Fibroblast of the conjunctiva (primary cell): Measurements from ENCODE around the gene ABR.
"Not testable (repeated sequence)": the region's sequence is repeated elsewhere in the genome, so short reads cannot be mapped to it uniquely, and the experiment has no call there.

ENCODE experiments used
- DNase-seq: peaks from one replicate; pipeline ENCODE4 v3.0.0-alpha.2; 2010; ENCODE audit warnings: low read depth

ABR gene

DNA sequence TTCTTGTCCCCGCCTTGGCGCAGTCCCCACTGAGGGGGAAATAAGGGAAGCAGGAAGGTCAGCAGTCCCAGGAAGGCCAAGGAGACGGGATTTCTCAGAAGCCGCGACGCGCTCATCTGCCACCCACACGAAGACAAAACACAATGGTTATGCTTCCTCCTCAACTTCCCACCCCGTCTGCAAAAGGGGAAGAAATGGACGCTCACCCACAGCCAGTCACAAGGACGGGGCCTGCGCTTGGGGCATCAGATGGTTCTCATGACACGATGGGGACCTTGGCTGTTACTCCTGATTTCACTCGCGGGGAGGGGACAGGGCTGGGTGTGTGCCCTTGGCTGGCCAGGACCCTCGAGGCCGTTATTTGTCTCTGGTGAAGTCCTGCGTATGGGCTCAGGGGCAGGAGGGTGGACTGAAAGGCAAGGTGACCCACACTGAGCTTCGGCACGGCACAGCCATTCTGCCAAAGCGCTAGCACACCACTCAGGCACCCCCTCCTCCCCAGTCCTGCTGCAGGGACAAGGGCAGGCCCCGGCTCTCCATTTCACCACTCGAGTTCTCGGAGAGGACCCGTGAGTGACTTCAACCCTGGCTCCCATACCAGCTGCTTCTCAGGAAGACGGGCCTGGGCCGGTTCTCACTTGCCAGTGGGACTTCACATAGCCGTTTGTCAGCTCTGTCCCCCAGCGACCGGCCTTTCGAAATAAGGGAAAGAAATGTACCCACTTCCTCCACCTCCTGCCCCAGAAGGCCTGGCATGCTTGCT lies 84.5 kb downstream of the ABR start:
- no peak for DNase-seq

DNA sequence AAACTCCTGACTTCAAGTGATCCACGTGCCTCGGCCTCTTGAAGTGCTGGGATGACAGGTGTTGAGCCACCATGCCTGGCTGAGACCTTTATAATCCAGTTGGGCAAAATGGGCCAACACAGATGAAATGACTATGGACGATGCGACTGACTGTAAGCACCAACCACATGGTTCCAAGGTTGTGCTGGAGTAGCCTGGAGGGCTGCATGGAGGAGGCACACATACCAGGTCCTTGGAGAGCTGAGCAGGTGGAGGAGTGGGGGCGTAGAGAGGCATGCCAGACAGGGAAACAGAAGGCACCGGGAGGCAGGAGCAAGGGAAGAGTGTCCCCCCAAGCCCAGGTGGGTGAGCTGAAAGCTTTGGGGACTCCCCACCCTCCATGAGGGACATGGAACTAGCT lies 85.2 kb downstream of the ABR start:
- no peak for DNase-seq

DNA sequence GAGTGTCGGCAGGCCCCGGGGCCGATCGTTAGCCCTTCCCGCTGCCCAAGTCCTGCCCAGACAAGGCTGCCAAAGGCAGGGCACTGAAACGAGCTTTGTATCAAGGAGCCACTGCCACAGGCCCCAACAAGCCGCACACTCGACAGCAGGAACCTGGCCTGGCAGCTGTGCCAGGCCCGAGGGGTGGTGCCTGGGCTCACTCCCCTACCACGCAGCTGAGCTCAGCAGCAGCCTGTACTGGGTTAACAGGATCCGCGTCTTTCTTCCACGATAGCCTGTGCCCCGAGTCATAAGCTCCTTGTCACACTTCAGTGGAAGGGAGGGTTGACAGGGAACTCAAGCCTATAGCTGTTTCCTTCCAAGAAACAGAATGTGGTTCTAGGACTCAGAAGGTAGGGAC lies 87.9 kb downstream of the ABR start:
- no peak for DNase-seq

DNA sequence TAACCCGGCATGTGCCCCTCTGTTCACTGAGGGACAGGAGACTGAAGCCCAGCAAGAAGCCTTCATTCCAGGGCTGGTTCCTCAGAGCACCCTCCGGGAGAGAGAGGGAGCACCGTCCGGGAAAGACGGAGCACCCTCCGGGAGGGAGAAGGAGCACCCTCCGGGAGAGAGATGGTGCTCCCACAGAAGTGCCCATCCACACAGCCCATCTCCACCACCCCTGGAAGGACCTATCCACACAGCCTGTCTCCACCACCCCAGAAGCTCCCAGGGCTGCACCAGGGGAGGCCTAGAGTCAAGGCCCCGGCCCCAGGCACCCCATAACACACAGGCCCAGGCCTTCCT lies 88.6 kb downstream of the ABR start:
- DNase-seq = no peak

DNA sequence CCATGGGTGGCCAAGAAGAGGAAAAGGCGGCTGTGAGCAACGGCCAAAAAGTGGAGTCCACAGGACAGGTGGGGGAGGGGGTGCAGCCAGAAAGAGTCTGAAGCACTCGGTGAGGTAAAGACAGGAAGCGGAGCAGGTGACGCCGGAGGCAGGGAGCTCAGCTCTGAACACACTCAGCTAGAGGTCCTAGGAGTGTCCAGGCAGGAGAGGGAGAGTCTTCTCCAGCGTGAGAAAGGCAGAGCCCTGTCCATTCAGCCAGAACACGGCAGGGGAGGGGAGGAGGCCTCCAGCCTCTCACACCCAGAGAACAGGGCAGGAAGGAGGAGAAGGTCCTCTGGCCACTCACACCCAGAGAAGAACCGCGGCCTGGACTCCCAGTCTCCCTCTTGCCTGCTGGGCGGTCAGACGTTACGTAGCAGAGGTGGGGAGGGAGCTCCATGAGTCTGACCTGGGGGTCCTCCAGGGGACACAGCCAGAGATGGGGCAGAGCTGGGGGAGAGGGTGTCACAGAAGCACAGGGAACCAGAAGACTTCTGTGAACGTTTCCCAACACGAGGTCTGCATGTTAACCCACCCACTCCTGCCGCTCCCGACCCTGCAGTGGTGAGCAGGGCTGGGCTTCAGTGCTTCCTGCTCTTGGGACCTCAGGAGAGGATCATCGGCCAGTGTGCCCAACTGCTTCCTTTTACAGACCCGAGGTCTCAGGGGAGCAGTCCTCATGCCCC lies 89.2 kb downstream of the ABR start:
- DNase-seq = no peak

DNA sequence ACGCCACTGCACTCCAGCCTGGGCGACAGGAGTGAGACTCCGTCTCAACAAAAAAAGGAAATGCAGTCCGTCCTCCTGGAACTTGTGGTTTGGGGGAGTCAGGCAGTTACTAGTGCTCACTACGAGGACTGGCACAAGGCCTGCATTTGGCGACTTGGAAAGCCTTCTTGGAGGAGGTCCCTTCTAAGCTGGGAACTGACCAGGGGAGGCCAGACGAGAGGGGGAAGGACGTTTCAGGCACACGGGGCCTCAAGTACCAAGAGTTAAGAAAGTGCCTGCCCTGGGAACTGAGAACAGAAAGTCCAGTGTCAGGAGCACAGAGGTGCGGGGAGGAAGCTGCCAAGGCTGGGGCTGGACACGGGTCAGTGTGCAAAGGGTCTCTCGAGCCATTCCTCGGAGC lies 89.9 kb downstream of the ABR start:
- no peak for DNase-seq

DNA sequence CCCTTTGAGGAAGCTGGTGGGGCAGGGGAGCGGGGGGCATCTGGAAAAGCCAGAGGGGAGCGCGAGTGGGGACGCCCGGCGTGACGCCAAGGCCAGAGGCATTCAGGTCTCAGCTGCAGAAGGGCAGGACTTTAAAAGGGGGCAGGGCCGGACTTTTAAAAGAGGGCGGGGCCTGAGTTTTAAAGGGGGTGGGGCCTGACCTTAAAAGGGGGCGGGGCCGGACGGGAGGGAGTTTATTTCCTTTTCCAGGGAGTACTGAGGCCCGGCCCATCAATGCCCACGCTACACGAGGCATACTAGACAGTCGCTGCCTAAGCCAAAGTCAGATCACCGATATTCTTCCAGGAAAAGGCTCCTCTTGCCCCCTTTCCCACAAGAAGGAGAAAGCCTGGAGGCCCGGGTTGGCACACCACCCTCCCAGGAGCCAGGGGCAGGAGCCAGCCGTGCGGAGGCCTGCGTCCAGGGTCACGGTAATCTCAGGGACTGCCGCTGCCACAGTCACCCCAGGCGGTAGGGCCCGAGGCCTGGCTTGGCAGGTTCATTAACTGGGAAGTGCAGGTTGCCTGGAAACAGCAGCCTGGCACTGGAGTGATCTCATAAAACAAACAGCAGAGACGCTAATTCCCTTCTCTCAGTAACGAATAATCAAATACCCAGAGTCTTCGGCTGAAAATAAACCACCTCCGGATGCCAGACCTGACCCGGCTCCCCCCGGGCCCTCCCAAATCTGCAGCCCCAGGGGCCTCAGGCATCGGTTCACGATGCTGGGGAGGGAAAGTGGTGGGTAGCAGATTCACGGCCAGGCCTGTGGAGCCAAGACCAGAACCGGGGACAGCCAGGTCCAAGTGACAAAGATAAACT lies 92.2 kb downstream of the ABR start:
- DNase-seq = no peak

DNA sequence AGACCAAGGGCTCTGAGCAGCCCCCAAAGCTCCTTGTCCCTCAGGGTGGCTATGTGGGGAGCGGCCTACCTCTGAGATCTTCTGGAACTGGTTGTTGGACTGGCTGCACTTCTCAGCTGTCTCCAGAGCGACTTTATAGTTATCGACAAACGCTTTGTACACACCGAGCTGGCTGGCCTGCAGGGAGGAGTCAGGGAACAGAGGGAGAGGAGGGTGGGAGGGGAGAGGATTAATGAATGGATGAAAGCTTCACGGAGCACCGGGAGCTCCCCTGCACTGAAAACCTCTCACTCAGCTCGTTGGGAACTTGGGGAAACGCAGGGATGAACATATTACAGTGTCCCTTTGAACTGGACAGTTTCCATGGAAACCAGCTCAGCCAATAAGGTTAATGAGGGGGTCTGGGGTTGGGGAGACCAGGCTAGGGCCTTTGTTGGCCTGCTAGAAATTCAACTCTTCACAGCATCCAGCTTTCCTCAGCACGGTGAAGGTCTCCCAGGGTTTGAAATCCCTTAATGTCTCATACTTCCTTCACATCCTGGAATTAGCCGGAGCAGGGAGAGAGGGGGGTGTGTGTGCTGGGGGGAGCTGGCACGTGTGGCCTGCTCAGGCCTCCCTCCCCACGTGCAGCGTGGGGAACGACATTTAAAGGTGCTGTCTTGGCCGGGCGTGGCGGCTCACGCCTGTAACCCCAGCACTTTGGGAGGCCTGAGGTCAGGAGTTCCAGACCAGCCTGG lies 96.2 kb downstream of the ABR start:
- no peak for DNase-seq

DNA sequence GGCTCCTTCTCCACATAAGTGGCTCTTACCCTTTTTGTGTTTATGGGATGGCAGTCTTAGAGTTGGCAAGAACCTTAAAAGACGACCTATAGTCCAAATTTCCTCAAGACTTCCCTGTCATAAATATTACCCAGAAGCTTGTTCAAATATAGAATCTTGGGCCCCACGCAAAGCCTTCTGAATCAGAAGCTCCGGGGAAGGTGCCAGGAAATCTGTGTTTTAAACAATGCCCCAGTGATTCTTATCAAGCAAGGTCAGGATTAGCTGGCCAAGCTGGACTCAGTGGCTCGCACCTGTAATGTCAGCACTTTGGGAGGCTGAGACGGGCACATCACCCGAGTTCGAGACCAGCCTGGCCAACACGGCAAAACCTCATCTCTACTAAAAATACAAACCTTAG lies 97.2 kb downstream of the ABR start:
- no peak for DNase-seq

DNA sequence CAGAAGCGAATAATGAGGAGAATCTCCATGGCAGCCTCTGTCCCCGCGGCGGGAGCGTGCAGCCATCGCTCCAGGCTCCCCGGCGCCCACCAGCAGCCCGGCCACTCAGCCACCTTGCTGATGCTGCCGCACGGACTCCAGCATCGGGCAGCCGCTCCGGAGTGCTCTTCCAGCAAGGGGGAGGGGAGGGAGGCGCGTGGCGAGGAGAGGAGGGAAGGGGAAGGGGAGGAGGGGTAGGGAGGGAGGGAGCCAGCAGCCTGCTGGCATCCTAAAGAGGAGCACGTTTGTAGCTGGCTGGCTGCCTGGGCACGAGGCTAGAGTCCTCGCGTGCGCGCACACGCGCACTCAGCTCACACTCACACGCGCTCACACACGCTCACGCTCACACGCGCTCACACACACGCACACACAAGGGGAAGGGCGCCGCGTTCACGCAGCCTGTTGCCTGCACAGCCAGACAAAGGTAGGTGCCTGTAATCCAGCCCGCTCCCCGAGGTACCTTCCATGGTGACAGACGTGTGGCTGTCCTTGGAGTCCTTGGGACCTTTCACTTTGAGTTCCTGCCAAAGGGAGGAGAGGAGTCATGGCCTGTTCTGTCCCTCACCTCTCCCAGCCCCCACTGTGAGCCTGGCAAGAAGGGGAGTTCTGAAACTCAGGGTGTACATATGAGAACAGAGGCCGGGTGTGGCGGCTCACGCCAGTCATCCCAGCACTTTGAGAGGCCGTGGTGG lies 100.8 kb downstream of the ABR start:
- no peak for DNase-seq

DNA sequence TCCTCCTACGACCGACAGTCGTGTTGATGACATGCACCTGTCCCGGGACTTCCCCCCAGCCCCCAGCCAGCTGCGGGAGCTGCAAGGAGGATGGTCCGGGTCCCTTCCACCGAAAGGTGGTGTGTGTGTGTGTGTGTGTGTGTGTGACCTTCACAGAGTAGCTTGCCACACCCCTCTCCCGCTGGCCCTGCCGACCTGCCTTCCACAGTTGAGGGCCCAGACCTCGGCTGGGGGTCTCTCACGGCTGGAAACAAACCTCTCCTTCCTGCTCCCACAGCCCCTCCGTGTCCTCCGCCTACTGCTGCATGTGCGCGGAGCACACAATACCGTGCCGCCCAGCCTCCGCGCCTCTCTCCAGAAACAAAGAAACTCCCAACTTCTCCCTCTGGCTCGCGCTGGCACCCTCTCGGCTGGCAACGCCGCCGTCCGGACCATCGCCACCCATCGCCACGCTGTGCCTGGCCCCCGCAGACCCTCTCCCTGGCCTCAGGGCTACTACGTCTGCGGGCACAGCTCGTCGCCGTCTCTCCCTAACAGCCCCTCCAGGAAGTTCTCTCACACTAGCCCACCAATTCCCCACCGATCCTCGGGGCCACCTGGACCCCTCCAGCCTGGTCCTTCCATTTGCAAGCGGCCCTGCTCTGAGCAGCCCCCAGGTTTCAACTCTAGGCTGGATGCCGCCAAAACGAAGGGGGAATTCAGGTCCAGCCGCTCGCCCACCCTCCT lies 101.6 kb downstream of the ABR start:
- DNase-seq = no peak

DNA sequence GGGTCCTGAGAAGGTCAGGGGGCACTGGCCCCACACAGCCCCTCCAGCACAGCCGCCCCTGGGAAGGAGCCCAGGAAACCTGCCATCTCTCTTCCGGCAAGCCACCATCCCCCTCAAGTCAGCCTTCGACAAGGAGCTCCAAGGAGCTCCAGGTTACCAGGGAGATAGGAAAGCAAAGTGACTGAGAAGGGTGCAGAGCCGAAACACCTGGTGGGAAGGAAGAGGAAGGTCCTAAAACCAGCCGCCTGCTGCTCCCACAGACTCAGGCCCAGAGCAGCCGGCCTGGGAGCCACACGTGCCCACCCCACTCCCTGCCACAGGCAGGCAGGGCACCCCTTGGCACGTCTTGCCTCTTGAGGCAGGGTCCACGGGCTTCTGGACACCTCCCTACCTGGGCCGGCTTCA lies 102.2 kb downstream of the ABR start:
- no peak for DNase-seq

DNA sequence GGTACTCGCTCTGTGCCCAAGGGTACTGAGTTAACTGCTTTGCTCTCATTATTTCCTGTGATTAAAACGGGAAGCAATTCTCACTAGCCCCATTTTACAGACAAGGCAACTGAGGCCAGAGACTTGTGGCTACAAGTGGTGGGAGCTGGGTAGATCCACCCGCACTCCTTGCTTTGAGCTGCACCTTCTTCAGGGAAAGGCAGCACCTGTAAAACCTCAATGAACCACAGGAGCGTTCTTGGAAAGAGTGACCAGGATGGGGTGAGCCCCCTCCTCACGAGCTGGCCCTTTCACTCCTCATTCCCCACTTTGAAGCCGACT lies 102.8 kb downstream of the ABR start:
- no peak for DNase-seq

DNA sequence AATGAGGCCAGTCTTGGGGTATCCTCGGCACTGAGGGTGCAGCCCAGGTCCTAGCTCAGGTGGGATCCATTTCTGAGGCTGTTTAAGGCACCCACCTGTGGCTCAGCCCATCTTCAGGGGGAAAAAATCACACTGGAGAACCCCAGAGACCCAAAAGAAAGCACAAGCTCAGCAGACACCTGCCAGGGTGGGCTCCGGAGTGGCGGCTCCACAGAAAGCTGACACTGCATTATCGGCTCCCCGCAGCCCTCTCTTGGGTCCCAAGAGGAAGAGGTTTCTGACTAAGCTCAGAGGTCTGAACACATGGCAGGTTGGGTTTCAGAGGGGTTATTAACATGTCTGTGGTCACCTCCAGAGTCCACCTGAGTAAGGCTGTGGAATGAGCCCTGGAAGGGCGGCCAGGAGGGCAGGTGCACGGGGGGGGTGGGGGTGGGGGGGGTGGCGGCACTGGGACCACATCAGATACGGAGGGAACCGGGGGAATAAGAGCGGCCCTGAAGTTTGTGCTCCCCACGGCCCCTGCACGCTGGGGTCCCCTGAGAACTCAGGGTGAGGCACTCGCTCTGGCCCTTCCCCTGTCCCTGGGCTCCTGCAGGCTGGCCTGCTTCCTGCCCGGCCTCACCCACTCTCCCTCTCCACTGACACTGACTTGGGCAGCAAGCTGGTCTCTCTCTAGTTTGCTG lies 103.3 kb downstream of the ABR start:
- no peak for DNase-seq

DNA sequence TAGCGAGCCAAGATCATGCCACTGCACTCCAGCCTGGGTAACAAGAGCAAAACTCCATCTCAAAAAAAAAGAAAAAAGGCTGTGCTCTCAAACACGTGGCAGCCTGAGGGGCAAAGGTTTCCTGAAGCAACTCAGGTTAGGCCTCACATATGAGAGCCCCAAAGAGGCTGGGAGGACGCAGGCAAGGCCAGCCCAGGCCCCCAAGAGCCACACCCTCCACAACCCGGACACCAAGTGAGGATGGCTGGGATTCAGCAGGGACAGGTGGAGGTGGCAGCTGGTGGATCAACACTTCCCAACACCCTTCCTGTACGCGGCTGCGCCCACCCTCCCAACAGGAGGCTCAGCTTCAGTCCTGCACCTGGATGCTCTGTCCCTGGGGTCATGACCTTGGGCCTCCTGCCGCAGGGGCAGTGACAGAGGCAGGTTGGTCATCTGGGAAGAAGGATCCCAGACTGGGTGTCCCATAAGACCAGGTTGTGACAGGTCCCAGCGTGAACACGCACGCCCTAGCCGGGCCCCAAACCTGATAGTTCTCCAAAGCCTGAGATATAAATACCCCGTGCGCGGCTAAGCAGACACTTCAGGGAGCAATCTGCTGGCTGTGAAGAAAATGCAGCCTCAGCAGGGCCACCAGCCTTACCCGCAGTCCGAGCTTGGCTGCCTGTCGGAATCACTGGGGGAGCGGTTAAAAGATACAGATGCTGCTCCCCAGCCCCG lies 104.7 kb downstream of the ABR start:
- no peak for DNase-seq

DNA sequence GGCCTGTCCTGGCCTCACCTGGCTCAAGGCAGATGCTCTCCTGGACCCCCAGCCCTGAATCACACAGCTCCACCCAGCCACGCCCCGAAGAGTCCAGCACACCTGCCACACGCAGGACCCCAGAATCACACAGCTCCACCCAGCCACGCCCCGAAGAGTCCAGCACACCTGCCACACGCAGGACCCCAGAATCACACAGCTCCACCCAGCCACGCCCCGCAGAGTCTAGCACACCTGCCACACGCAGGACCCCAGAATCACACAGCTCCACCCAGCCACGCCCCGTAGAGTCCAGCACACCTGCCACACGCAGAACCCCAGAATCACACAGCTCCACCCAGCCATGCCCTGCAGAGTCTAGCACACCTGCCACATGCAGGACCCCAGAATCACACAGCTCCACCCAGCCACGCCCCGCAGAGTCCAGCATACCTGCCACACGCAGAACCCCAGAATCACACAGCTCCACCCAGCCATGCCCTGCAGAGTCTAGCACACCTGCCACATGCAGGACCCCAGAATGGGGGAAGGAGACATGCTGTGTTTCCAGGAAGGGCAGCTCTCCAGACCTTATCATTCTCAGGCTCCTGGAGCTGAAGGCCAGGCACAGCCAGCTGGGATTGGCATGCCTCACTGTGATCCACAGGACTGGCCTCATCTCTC lies 105.7 kb downstream of the ABR start:
- DNase-seq = not testable (repeated sequence)

DNA sequence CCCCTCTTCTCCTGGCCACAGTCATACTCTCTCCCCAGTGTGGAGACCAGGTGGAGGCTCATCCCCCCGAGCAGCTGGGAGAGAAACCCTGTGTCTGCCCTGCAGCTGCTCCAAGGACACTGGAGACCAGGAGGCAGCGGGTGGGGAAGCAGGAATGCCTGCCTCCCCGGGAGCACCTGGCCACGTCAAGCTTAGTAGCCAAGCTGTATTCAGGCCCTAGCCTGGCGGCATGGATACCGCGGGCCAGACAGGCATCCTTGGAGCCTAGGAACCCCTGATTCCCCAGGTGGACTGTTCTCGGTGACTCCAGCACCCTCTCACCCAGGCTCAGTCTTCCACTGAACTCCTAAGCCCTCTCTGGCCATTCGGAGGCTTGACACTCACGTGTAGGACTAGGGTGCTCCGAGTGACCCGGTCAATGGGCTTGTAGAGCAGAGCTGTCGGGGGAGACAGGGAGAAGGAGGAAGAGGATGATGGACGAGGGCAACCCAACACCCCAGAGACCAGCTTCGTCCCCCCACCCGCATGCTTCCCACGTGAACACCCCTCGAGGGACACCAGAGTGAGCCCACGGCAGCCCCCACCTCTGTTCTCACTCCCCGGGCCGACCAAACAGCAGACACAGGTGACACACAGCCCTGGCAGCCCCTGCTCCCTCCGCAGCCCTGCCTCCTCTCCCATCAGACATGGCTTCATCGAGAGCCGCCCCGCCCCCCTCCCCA lies 106.4 kb downstream of the ABR start:
- DNase-seq = no peak

DNA sequence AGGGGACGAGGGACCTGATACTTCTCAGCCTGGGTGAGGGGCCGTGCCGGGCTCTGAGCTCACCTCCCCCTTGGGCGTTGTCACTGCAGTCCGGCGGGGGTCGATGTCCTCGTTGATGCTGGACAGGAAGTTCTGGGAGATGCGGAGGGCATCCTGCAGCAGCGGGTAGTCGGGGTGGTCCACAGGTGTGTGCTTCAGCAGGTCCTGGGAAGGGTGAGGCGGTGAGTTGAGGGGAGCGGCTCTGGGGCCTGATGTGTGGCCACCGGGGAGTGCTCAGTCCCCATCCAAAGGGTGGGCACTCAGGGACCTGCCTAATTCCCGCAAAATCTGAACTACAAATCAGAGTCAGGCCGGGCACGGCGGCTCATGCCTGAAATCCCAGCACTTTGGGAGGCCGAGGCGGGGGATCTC lies 107.2 kb downstream of the ABR start:
- DNase-seq = no peak
